Gastrocnemius medialis (tissue), 4 donors: Measurements from ENCODE around the gene TFCP2. TPM values are rescaled to one million over a fixed set of nuclear protein-coding genes. Genes with fewer than 3 reads are reported as not detected.

ENCODE experiments used
- ATAC-seq, 2 donors: fragments of 150-250 bp; one replicate each; pipeline ENCODE4 v1.9.1; 2016
- DNase-seq, 2 donors: peaks; one replicate each; pipeline ENCODE4 v3.0.0-alpha.2; 2019
- H3K27ac ChIP-seq, 4 donors: fragments of 200-600 bp; sonication (generic); 1 replicate in 1 of 4; 2 replicates in 3 of 4; pipeline ENCODE4 v1.5.1; 2016 to 2018; ENCODE audit warnings: mild to moderate bottlenecking in 2 of 4, moderate library complexity in 1 of 4
- H3K27me3 ChIP-seq, 3 donors: fragments of 200-600 bp; sonication (generic) in 2 of 3; 1 replicate in 1 of 3; 2 replicates in 2 of 3; pipeline versions ENCODE4 v1.5.1 to v1.6.0; 2016 to 2019; ENCODE audit warnings: mild to moderate bottlenecking in 1 of 3, moderate library complexity in 1 of 3
- H3K36me3 ChIP-seq, 2 donors: fragments of 200-600 bp; sonication (generic) in 1 of 2; one replicate each; pipeline ENCODE4 v1.5.1; 2017 to 2018
- H3K4me1 ChIP-seq, 2 donors: fragments of 200-600 bp; sonication (generic) in 1 of 2; one replicate each; pipeline ENCODE4 v1.5.1; 2016 to 2017; ENCODE audit warnings: mild to moderate bottlenecking in 2 of 2
- H3K4me3 ChIP-seq, 4 donors: fragments of 200-600 bp; sonication (generic) in 3 of 4; 1 replicate in 1 of 4; 2 replicates in 3 of 4; pipeline ENCODE4 v1.5.1; 2016 to 2019; ENCODE audit warnings: mild to moderate bottlenecking in 2 of 4
- H3K9me3 ChIP-seq, 3 donors: fragments of 200-600 bp; sonication (generic) in 2 of 3; 1 replicate in 1 of 3; 2 replicates in 2 of 3; pipeline ENCODE4 v1.5.1; 2016 to 2019
- CTCF ChIP-seq, 5 experiments: fragments of 450-650 bp in 3 of 5; fragments of 200-600 bp in 2 of 5; sonication (generic) in 2 of 5; IDR thresholded peaks in 4 of 5; conservative IDR thresholded peaks in 1 of 5; 1 replicate in 4 of 5; 2 replicates in 1 of 5; pipeline ENCODE4 v1.5.1; 2016 to 2019; ENCODE audit warnings: antibody characterized with exemption in 5 of 5, mild to moderate bottlenecking in 3 of 5, moderate library complexity in 3 of 5
- POLR2A ChIP-seq, 2 donors: fragments of 450-650 bp; IDR thresholded peaks; one replicate each; pipeline ENCODE4 v1.6.1; 2017; ENCODE audit warnings: antibody characterized with exemption in 2 of 2, mild to moderate bottlenecking in 2 of 2, moderate library complexity in 2 of 2
- in situ Hi-C, 4 donors: fragments of 200-750 bp; cut with MboI; loops; one replicate each; pipeline versions ENCODE4 v1.15.0 to v1.8.0; 2017; ENCODE audit warnings: low sequenced_read_pairs in 4 of 4
- intact Hi-C: fragments of 100-400 bp; cut with DNase I; formaldehyde crosslinking; loops from one replicate; pipeline ENCODE4 v1.15.1; 2023; ENCODE audit warnings: low total_unique reads
- total RNA-seq, 4 donors: library from RNA; depleted of rRNA; stranded (reverse); fragments of >200 nt; gene quantifications; one replicate each; pipeline versions ENCODE4 v1.1.0 to v1.2.3, GENCODE V29; 2016

TFCP2 gene
- total RNA-seq, 4 donors from 2014 or later: 8.9 to 14.2 (median 10.8) TPM

DNA sequence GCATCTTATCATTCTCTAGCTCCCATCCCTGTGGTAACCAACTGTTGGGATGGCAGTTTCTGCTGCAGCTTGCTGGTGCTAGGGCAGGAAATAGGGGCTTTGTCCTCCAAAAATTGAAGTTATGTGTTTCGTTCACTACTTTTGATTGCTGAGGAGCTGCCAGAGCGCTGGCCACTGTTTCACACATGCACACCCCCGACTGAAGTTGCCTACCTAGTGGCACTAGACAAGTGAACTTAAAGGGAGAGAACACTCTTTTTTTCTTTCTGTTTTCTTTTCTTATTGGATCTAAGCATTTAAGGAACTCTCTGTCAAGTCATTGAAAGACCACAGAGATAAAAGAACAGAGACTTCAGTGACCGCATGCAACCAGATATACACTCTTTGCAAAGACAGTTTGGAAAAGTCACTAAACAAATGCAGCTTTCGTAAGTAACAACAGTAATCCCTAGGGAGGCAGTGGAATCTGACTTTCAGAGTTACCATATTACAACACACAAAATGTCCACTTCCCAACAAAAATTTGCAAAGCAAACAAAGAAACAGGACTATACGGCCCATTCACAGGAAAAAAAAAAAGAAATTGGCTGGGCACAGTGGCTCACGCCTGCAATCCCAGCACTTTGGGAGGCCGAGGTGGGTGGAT, 12.0 kb downstream of the TFCP2 start:
- DNase-seq (no peak), ATAC-seq (no peak)
- intact Hi-C loops: no loop called here
- Histone ChIP-seq H3K36me3 (no peaks in the 10 kb centered on the region), H3K27ac (no peak overlapping the region), H3K4me1 (no peaks in the 10 kb centered on the region), H3K4me3 (no peak overlapping the region), H3K9me3 (no peaks in the 10 kb centered on the region), H3K27me3 (no peaks in the 10 kb centered on the region)
- in situ Hi-C loops: no loop called here
- TF ChIP-seq CTCF (IDR thresholded peaks at IDR 0.05 in 4 of 5, conservative IDR thresholded peaks at IDR 0.05 in 1 of 5): no peak
- TF ChIP-seq POLR2A (IDR thresholded peaks at IDR 0.05): no peak

DNA sequence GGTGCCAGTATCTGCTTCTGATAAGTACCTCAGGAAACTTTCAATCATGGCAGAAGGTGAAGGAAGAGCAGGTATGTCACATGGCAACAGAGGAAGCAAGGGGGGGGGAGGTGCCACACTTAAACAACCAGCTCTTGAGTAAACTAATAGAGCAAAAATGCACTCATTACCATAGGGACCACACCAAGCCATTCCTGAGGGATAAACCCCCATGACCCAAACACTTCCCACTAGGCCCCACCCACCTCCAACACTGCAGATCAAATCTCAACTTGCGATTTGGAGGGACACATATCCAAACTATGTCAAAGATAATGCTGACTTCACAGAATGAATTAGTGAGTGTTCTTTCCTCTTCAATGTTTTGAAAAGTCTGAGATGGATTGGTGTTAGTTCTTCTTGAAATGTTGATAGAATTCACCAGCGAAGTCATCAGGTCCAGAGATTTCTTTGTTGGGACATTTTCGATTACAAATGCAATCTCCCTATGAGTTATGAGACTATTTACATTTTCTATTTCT, 16.6 kb downstream of the TFCP2 start:
- Histone ChIP-seq H3K9me3 (no peaks in the 10 kb centered on the region), H3K4me1 (no peaks in the 10 kb centered on the region), H3K27me3 (no peaks in the 10 kb centered on the region), H3K4me3 (no peak overlapping the region), H3K36me3 (no peaks in the 10 kb centered on the region), H3K27ac (no peak overlapping the region)
- TF ChIP-seq POLR2A (IDR thresholded peaks at IDR 0.05) (no peak), CTCF (IDR thresholded peaks at IDR 0.05 in 4 of 5, conservative IDR thresholded peaks at IDR 0.05 in 1 of 5) (no peak)
- in situ Hi-C loops: no loop called here
- intact Hi-C loops: no loop called here
- no peak for ATAC-seq
- DNase-seq: no peak

GRCh38 chr12:51152953-51153352, 20.0 kb downstream of the TFCP2 start:
- intact Hi-C loops (no loop called here), in situ Hi-C loops (no loop called here)
- no peaks in the 10 kb centered on the region for H3K36me3 ChIP-seq
- no peaks in the 10 kb centered on the region for H3K27me3 ChIP-seq
- no peaks in the 10 kb centered on the region for H3K9me3 ChIP-seq
- no peak overlapping the region for H3K27ac ChIP-seq
- DNase-seq (no peak), ATAC-seq (no peak)
- H3K4me3 ChIP-seq: no peak overlapping the region
- H3K4me1 ChIP-seq: no peaks in the 10 kb centered on the region
- no peak for TF ChIP-seq POLR2A (IDR thresholded peaks at IDR 0.05)
- TF ChIP-seq CTCF (IDR thresholded peaks at IDR 0.05 in 4 of 5, conservative IDR thresholded peaks at IDR 0.05 in 1 of 5): no peak

DNA sequence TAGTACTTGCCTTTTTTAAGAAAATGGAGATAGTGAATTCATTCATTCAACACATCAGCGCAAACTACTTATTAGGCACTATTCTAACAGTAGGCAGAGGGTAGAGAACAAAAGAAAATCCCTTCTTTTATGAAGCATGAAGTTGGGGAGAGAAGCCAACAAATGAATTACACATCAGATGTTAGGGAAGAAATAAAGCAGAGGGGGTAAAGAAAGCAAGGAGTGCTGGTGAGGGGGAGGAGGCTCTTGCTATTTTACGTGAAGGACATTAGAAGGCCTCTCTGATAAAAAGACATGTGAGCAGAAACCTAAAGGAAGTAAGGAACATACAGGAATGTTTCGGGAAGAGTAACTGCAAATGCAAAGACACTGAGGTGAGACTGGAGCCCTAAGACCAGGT, 22.2 kb downstream of the TFCP2 start:
- H3K4me3 ChIP-seq: no peak overlapping the region
- H3K36me3 ChIP-seq: no peaks in the 10 kb centered on the region
- H3K4me1 ChIP-seq: no peaks in the 10 kb centered on the region
- no peak for TF ChIP-seq CTCF (IDR thresholded peaks at IDR 0.05 in 4 of 5, conservative IDR thresholded peaks at IDR 0.05 in 1 of 5)
- no peak for TF ChIP-seq POLR2A (IDR thresholded peaks at IDR 0.05)
- no peaks in the 10 kb centered on the region for H3K27me3 ChIP-seq
- intact Hi-C loops (no loop called here), in situ Hi-C loops (no loop called here)
- ATAC-seq (no peak), DNase-seq (no peak)
- no peaks in the 10 kb centered on the region for H3K9me3 ChIP-seq
- no peak overlapping the region for H3K27ac ChIP-seq

DNA sequence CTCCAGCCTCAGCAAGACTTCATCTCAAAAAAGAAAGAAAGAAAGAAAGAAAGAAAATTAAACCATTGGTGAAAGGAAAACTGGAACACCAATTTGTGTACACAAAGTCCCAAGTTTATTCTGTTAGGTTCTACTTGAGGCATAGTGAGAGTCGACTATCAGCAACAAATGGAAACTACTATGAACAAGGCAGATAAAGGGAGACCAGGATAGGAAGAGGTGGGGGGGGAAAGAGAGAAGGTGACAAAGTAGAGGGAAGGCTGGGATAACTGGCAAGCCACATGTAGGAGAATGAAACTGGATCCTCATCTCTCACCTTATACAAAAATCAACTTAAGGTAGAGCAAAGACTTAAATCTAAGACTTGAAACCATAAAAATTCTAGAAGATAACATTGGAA, 25.6 kb downstream of the TFCP2 start:
- DNase-seq (no peak), ATAC-seq (no peak)
- TF ChIP-seq CTCF (IDR thresholded peaks at IDR 0.05 in 4 of 5, conservative IDR thresholded peaks at IDR 0.05 in 1 of 5): no peak
- no peak for TF ChIP-seq POLR2A (IDR thresholded peaks at IDR 0.05)
- Histone ChIP-seq H3K4me1 (no peaks in the 10 kb centered on the region), H3K27ac (no peak overlapping the region), H3K27me3 (no peaks in the 10 kb centered on the region), H3K9me3 (no peaks in the 10 kb centered on the region), H3K4me3 (no peak overlapping the region), H3K36me3 (peaks cover 0 to 5% of the 10 kb centered on the region in 2 donors)
- intact Hi-C loops: no loop called here
- in situ Hi-C loops: no loop called here
